ENCODE results near the gene MDH1.
"Not testable (repeated sequence)": the region's sequence is repeated elsewhere in the genome, so short reads cannot be mapped to it uniquely, and the experiment has no call there.

The MDH1 gene

DNA sequence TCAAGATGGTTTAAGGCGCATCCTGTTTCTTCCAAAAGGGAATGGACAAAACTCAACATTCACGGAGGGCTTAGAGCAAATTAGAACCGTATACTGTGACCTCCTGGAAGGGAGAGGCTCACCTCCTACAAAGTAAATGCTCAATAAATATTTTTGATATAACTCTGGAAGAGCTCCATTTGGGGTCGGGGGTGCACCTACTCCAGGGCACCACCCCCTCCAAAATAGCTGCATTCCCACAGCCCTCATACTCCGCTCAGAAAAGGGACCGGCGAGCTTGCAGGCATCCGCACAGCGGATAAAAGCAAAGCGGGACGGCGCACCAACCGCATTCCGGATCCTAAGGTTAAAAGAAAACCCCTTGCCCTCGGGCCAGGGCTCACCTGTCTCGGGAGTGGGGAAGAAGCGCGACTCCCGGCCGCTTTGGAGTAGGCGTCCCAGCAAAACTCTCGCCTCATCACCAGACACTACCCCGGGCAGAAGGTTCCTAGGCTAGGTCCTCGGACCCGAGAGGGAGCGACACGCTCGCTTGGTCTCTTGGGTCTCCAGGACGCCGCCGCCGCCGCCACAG is 864 bp upstream of the MDH1 start:
- peak in 1 of 4 experiments; percentile 3 for DNase-seq (ENCODE audit: low read depth in 4 of 4, low spot score in 1 of 4)

DNA sequence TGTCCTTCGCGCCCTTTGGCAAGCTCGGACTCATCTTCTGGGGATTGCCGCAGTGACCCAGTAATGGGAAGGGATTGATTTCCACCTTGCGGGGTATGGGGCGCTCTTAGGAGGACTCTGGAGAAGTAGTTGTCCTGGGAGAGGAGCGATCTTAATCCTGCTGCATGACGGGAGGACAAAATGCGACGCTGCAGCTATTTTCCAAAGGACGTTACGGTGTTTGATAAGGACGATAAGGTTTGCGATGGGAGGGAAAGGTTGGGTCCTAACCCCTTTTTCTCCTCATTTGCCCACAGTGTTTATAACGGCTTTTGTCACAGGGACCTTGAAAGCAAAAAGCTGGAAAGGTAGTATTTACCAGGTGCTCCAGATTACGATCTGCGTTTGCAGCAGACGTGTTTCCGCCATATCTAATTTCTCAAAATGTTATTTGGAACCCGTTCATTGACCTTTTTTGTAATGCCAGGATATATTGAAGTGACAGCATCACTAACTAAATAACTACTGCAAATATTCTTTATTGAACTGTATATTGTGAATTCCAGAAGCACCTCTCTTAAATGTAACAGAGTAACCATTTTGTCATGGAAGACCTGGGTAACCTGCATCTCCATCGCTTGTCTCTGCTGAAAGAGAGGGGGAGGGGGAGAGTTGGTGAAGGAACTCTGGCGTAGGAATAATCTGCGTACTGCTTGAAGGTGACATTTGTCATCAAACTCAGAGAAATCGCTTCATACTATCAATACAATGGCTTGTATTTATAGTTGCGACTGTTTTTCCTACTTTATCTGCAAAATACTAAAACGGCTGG is 590 bp downstream of the MDH1 start:
- no peak for DNase-seq (ENCODE audit: low read depth in 4 of 4, low spot score in 1 of 4)

DNA sequence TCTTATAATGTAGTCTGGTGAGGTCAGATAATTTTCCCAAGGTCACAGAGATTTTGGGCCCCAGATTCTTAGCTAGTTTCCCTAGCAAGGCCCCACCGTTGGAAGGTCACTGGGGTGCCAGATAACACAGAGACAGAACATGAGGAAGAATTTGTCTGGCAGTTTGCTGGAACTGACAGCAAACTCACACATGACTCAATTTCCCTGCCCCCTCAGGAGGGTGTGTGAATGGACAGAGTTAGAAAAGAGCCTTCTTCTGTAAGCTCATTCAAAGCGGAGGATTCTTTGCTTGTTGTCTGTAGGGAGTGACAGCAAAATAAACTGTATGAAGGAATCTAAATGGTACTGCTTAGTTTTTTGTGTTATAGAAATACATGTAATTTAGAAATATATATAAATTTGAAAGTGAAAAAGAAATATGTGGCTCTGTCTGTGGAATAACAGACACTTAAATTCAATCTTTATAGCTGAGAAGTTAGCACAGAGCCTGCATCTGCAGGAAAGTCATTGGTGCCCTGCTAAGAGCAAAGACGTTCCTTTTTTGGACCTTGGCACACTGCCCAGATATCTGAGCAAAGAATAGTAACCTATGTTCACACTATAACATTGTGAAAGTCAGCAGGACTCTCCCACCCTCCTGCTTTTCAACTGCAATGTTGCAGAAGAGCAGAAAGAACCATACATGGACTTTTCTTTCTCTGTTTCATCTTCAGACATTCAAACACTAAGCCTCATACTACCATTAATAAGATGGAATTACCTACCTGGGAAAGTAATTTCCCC is 2.1 kb downstream of the MDH1 start:
- DNase-seq (ENCODE audit: low read depth in 4 of 4, low spot score in 1 of 4), result no peak

DNA sequence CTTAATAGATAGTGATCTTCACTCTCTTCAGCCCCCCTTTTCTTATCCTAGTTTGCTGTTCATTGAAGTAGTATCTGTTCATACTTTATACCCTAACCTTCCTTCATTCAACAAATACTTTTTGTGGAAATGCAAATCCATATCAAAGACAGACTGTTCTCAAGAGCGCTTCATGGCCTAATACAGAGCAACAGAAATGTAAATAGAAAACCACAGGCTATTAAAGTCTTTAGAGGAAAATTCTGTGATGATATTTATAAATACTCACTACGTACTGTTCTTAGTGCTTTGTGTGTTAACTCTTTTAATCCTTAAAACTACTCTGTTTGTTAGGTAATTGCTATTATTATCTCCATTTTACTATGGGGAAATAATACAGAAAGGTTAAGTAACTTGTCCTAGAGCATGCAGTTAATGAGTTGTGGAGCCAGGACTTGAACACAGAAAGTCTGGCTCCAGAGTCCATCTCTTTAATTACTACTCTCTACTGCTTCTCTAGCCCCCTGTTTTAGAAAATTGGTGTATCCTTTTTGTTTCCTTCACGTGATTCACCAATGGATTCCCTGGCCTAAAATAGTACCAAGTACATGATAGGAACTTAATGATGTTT is 2.9 kb downstream of the MDH1 start:
- DNase-seq (ENCODE audit: low read depth in 4 of 4, low spot score in 1 of 4), result no peak

DNA sequence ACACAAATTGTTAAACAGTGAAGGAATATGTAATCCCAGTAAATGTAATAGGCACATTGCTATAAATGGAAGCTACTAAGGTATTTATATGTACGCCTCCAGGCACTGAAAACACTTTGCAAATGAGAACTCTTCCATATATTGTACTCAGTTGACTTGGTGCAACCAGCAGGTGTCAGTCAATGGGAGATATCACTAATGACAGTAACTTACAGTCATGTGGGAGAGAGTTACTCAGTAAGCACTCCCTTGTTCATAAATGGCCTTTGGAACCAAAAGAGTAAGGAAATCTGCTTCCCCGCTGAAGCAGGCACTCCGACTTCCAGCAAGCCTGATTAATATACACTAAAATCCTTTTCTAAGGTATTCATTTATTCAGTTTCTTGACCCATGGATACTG is 5.9 kb downstream of the MDH1 start:
- DNase-seq (ENCODE audit: low read depth in 4 of 4, low spot score in 1 of 4), result no peak

DNA sequence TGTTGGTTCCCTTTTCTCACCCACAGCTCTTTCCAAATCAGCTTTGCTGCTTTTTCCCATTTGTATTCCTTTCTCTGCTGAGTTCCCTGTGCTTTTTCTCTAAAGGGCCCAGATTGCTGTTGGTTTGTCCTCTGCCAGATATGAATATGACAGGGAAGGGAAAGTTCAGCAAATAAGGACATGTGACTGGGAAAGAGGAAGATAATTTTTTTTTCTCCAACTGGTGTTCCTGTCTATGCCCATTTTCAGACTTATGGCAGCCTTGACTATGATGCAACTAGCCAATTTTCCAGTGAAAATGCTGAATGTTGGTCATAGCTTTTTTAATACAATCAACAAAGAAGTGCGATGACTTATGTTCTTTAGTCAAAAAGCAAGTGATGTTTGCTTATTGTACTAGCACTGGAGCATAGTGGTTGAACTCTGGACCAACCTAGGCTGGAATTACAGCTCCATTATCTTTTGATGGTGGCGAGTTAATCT is 7.7 kb downstream of the MDH1 start:
- no peak for DNase-seq (ENCODE audit: low read depth in 4 of 4, low spot score in 1 of 4)

DNA sequence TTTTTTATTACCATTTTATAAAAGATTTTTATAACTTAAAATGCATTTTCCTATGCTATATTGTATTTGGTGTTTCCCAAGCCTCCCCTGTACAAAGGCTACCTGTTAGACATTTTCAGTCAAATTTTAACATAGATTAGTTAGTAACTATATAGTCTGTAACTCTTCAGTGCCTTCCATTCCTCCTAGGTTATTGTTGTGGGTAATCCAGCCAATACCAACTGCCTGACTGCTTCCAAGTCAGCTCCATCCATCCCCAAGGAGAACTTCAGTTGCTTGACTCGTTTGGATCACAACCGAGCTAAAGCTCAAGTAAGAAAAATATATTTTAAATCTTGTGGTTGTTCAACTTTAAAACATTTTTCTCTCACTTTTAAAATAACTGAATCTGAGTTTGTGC is 10.2 kb downstream of the MDH1 start:
- DNase-seq (ENCODE audit: low read depth in 4 of 4, low spot score in 1 of 4), result no peak

DNA sequence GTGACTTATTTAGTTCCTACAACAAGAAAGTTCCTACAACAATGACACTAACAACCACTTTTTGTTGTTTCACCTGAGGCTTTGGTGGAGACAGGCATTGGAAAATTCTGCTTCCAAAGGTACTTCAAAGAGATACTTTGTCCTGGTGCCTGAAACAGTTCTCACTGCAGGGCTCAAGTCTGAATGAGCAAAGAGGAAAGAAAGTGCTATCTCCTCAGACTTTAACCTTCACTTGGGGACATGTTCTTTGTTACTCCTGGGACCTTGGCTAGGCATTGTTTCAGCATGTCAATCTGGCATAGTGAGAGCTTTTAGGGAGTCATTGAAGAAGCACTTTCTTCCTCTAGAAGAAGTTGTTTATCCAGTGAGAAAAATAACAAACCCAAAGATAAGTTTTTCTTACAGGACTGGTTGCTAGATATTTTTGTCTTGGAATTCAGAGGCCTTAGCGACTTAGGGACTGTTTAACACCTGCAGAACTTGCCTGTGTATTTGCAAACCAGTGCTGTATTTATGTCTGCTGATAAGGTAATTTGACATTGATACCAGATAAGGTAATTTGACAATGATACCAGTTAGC is 12.2 kb downstream of the MDH1 start:
- no peak for DNase-seq (ENCODE audit: low read depth in 4 of 4, low spot score in 1 of 4)

DNA sequence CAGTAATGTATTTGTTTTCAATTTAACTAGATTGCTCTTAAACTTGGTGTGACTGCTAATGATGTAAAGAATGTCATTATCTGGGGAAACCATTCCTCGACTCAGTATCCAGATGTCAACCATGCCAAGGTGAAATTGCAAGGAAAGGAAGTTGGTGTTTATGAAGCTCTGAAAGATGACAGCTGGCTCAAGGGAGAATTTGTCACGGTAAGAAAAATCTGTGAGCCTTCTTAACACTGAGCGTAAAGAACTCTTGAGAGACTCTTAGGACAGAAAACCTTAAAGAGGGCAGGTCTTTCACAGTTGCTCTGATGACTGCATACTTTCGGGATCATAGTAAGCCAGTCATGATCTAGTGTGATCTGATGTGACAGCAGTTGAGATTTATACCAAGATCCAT is 15.9 kb downstream of the MDH1 start:
- DNase-seq (ENCODE audit: low read depth in 4 of 4, low spot score in 1 of 4), result no peak

DNA sequence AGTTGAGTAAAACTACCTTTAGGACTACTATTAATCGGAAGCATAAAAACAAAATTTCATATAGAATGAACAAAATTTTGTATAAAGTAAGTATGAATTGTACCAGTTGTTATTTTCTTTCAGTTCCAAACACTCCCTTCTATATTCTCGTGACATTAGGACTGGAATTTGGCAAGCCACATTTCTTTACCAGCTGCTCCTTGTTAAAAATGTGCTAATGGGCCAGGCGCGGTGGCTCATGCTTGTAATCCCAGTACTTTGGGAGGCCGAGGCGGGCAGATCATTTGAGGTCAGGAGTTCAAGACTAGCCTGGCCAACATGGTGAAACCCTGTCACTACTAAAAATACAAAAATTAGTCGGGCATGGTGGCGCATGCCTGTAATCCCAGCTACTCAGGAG is 20.1 kb downstream of the MDH1 start:
- not testable (repeated sequence) for DNase-seq (ENCODE audit: low read depth in 4 of 4, low spot score in 1 of 4)

DNA sequence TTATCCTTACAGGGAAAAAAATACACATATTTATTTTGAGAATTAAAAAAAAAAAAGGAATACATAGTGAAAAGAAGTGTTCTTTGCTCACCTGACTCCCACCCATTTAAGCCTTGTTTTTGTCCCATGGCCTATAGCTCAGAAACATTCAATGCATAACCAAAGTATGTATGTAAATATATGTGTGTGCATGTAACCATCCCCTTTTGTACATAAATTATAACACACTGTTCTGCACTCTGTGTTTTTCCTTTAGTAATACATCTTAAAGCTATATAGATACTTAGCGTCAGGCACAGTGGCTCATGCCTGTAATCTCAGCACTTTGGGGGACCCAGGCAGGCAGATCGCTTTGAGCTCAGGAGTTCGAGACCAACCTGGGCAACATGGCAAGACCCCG is 21.8 kb downstream of the MDH1 start:
- no peak for DNase-seq (ENCODE audit: low read depth in 4 of 4, low spot score in 1 of 4)

DNA sequence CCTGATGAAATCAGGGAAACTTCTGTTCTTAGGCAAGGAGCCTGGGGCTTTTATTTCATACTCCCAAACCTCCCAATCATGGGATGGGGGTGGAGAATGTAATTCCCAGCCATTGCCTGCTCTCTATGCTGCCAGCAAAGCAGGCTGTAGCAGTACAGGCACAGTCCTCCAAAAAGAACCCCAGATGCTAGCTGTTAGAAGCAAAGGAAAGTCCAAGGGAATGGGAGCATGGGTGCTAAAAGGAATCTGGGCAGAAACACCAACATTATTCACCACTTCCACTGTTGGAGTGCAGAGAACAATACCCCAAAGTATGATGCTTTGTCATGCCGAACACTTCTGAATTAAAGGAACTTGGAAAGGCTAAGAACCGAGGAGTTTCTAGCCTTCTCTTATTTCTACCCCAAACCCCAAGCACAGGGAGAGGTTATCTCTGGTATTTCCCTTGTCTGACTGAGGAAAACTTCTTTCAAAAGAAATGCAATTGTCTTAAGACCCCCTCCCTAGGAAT is 24.7 kb downstream of the MDH1 start:
- no peak for DNase-seq (ENCODE audit: low read depth in 4 of 4, low spot score in 1 of 4)

DNA sequence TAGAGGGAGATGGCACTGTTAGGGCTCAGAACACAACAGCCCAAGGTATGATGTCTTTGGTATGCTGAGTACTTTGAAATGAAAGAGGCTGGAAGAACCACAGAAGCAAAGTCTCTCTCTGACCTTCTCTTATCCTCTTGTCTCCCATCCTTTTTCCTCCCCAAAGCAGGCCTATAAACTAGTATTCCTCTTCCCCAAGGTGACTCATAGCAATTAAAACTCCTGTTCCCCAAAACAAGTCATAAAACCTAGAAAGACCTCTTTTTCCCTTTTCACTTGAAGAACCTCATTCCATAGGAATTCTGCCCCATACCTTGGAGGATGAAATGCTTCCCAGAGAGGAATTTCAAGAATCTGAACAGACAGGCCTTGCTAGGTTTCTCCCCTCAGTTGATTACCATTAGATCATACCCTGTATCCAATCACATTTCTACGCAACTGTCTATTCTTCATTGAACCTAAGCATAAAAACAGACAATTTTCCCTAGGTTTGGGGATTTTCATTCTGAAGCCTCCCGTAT is 25.7 kb downstream of the MDH1 start:
- no peak for DNase-seq (ENCODE audit: low read depth in 4 of 4, low spot score in 1 of 4)

DNA sequence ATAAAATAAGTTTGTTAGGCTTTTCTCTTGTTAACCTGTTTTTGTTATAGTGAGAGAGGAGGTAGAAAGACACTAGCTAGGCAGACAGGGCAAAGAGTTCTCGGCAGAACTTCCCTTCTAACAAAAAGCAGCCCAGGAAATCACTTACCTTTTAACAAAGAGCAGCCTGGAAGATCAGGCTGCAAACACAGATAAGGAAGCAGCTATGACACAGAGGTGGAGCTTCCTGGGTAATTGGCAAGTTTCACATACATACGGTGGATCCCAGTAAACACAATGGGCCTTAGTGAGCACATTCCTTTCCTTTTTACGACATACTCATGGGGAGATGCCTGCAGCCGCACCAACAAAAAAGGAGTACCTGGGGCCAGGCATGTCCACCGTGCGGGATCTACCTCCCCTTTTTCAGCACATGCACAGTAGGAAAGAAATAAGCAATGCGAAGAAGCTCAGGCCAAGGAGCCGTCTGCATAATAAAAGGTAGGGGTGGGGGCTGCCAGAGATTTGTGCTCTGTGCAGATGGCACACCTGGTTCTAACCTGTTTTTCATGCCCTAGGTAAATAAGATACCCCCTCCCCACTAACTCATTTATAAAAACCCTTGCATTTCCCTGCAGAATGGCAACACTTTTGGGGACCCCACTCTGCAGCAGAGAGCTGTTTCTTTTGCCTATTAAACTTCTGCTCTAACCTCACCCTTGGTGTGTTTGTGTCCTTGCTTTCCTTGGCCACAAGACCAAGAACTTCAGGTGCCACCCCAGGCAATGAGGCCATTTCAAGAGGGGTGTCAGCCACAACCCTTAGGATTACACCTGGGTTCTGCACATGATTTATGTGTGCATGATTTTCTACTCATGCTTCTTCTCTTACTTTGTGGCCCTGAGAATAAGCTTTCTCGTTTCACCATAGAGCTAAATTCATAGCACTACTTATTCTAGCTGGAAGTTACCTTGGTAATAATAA is 26.5 kb downstream of the MDH1 start:
- no peak for DNase-seq (ENCODE audit: low read depth in 4 of 4, low spot score in 1 of 4)

DNA sequence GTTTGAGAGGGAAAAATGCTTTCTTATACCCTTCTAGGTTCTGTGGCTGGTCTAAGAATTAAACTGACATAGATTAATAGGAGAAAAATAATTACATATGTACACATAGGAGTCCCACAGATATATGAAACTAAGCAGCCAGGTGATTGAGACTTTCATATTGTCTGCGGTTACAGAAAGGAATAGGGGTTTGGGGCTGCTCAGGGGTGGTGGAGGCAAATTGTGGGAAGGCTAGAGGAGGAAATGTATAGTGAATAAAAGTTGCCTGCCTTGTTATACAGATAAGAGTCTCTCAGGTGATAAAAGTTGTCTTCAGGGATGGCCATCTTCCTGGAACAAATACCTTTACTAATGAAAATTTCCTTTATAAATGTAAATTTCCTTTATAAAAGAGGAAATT is 28.6 kb downstream of the MDH1 start:
- no peak for DNase-seq (ENCODE audit: low read depth in 4 of 4, low spot score in 1 of 4)

DNA sequence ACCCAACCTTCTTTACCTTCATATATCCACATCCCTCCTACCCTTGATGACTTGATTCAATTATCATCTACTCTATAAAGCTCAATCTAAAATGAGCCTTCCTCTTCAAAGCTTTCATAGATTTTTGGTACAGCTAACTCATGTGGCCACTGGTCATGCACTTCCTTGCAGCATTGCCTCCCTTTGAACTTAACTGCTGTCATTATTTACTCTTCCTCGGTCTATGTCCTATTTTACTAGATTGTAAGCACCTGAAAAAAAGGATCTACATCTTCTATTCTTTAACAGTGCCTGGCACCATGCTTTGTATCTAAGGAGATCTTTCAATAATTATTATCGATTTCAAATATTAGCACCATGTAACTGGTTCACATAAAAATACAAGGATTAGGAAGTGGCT is 30.6 kb downstream of the MDH1 start:
- no peak for DNase-seq (ENCODE audit: low read depth in 4 of 4, low spot score in 1 of 4)

DNA sequence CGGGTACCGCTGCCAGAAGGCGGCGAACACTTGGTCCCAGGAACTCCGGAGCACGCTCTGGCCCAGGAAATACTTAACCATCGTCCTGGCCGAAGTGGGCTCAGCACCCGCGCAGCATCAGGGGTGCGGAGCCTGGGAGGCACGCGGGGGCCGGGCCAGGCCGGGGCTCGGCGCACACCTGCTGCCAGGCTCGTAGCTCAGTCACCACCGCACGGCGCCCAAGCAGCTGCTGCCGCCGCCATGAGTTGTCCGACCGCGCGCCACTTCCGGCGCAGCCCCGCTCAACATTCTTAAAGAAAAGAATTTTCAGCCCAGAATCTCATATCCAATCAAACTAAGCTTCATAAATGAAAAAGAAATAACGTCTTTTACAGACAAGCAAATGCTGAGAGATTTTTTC is 34.0 kb downstream of the MDH1 start:
- DNase-seq (ENCODE audit: low read depth in 4 of 4, low spot score in 1 of 4), result no peak

DNA sequence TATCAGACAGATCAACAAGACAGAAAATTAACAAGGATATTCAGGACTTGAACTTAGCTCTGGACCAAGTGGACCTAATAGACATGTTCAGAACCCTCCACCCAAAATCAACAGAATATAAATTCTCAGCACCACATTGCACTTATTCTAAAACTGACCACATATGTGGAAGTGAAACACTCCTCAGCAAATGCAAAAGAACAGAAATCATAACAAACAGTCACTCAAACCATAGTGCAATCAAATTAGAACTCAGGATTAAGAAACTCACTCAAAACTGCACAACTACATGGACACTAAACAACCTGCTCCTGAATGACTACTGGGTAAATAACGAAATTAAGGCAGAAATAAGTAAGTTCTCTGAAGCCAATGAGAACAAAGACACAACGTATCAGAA is 35.0 kb downstream of the MDH1 start:
- not testable (repeated sequence) for DNase-seq (ENCODE audit: low read depth in 4 of 4, low spot score in 1 of 4)

DNA sequence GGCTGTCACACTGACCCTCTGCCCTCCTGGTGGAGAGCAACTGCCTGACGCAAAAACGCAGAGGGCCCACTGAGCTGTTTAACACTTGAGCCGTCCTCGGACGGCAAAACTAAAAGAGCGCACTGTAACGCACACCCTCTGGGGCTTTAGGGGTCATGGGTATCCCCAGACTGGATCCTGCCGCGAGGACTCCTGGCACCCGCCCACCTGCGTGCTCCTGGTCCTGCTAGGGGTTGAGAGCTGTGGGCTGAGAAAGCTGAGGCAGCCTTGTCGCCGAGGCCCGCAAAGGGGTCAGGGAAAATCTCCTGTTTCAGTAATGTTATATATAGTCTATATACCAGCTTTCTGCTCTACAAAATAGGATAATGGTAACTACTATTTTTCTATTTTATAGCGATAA is 39.1 kb downstream of the MDH1 start:
- DNase-seq (ENCODE audit: low read depth in 4 of 4, low spot score in 1 of 4), result no peak

Measured in stimulated activated CD4-positive, alpha-beta T cell treated with anti-CD3 and anti-CD28 coated beads, Interleukin-1b, Interleukin-23, amount 100 ng/mL, for 24 hours (primary cell).